Activated CD4-positive, alpha-beta T cell treated with anti-CD3 and anti-CD28 coated beads for 1 hour (primary cell): ENCODE data around the gene ITSN2.

ENCODE experiments used
- DNase-seq: peaks from one replicate; pipeline ENCODE4 v3.0.0-alpha.2; 2020

Gene ITSN2

DNA sequence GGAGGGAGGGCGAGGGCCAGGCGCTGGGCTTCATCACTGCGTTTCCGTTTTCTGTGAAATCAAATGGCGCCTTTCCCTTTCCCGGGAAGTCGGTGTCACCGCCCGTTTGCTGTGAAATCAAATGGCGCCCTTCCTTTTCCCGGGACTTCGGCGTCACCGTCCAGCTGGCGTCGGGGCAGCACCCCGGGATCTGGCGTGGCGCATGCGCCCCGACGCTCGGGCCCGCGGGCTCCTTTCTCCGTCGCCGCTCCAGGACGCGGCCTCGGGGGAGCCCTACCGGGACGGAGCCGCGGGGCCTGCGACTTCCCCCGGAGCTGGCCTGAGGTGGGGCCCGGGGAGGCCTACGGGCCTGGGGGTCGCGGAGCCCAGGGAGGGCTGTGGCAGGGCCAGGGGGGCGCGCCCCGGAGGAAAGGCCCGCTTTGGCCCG lies 185.5 kb downstream of the ITSN2 start, which contains the start of gene FAM228A:
Gene FAM228A (plus strand): TSS at position 203 of the 427 bp plus-strand sequence. CDS start 428 bp downstream, outside the sequence.
- DNase-seq: no peak

DNA sequence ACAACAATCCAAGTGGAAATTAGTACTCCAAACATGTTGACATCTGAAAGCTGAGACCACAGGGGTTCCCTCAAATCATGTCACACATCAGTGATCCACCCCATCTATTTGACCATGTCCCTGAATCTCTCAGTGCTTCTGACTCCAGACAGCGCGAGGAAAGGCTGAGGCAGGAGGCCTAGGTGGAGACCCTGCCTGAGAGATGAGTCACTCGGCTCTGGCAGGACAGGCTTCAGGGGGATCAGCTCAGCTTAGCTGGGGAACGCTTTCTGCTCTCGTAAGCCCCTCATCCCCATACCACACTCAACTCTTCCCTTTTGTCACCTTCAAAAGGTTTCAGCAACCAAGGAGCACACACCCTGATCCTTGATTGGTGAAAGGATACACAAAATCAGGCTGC lies 191.3 kb downstream of the ITSN2 start:
- DNase-seq: no peak

DNA sequence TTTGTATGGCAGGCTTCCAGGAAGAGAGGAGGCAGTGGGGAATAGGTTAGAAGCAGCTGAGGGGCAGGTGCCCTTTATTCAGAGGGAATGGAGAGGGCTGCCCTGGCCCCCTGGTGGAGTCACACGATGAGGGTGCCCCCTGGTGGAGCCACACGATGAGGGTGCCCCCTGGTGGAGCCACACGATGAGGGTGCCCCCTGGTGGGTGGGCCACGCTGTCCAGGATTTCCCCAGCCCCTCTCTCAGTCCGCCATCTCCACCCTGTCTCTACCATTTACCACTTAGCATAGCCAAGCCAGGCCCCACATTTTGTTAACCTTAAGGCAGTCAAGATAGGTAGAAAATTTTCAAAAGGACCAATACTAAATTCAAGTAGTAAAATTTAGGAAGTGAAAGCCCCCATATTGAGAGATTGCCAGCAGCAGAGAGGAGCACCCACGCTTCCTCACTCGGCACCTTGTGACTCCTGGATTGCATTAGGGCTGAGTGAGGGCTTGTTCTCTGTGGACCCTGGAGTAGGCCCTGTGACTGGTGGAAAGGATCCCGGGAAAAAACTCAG lies 195.8 kb downstream of the ITSN2 start:
- DNase-seq: no peak

DNA sequence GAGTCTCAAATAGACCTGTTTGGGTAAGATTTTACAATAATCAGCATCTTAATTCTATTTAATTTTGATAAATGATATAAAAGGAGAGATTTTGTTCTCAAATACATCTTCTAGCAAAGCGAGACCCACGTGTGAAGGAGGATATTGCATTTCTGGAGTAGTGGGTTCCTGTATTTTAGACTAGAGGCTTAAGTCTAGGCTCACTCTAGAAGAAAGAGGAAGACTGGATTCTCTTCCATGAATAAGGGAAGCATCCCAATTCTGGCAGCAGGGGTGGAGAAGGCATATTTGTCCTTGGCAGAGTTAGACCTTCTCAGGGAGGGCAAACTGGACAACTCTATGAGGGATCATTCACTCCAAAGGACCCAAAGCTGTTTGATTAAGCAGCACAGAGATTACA lies 196.7 kb downstream of the ITSN2 start:
- DNase-seq: no peak

DNA sequence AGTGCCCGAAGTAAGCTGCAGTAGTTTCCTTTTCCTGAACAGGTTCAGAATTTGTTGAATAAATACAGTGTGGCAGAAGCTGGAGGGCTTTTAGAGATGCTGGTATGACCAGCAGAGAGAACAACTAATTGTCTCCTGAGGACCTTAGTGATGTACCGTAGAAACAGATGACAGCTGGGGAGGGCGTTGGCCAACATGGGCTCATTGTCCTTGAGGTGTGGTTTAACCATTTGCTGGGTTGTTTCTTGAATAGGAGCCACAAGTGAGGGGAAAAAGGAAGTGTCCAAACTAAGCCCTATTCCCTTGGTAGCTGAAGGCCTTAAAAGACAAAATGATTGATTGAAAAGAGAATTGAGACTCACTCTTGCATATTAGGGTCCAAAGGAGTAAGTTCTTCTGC lies 197.2 kb downstream of the ITSN2 start:
- no peak for DNase-seq

DNA sequence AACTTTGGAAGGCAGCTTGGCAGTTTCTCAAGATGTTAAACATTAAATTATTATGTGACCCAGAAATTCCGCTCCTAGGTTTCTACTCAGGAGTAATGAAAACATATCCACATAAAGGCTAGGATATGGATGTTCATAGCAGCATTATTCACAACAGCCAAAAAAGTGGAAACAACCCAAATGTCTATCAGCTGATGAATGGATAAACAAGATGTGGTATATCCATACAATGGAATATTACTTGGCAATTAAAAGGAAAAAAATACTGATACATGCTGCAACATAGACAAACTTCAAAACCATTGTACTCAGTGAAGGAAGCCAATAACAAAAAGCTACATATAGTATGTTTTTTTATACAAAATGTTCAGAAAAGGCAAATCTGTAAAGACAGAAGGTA lies 197.8 kb downstream of the ITSN2 start:
- DNase-seq: no peak

DNA sequence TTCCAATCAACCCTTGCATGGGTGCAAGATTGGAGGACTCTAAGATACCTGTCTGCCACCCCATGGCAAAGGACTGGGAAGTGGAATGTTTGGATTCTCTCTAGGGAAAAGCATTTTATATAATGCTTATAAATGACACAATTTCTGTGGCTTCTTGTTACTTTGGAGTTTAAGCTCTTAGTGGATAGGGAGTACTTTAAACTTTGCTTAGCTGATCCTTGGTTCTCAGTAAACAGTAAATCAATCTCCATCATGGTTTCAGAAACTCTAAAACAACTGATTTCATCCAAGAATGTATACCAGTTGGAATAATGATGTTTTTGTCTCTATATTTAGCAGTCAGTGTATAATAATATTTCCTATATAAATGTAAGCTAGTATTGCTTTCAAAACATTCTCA lies 199.6 kb downstream of the ITSN2 start:
- DNase-seq: no peak

DNA sequence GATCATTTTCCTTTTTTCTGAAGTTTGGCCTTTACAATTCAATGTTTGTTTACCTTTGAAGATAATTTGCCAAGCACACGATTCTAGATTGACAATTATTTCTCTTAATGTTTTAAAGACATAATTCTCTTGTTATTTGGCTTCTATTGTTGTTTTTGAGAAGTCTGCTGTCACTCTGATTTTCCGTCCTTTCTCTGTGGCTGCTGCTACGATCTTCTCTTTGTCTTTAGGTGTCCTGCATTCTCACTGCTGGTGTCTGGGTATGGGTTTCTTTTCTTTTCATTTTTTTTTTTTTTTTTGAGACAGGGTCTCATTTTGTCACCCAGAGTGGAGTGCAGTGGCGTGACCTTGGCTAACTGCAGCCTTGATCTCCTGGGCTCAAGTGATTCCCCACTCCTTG lies 200.6 kb downstream of the ITSN2 start:
- no peak for DNase-seq

DNA sequence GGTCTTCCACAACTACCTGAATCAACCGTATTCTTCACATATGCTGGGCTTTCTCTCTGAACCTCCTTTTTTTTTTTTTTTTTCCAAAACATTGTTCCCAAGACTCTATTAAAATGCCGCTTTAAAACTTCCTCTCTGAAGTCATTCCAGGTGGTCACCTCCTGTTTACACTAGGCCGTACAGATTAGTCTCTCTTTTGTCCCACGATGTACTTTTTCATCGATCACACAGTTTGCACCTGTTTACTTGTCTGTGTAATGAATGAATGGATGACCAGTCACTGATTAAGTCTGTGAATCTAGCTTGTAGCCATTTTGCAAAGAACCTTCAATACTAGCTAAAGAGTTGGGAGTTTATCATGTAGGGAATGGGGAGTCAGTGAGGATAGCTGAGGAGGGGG lies 202.2 kb downstream of the ITSN2 start:
- DNase-seq: no peak

DNA sequence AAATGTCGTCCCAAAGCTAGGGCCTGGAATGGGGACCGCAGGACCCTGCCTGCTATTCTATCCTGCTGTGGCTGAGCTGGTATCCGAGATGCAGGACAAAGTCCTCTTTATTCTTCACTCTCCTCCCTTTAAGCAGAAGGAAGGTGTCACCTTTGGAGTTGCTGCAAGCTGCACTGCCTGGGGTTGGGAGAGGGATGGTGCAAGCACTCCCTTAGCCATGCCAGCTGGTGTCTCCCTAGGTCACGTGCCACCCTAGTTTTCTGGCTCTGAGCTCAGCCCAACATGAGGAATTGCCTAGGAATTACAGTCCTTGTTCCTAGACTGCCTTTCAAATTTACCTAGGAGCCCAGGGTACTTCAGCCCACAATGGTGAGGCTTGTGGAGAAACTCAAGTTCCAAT lies 206.9 kb downstream of the ITSN2 start:
- DNase-seq: no peak
